NB4 (cell line): Measurements from ENCODE around the gene TASOR2.

Source experiments
- MYC ChIP-seq: IDR thresholded peaks from 2 replicates; pipeline ENCODE4 v1.6.1; 2011; ENCODE audit warnings: low read depth, low read length
- POLR2A ChIP-seq: IDR thresholded peaks from 2 replicates; pipeline ENCODE4 v1.6.1; 2011; ENCODE audit warnings: mild to moderate bottlenecking; ENCODE audit not compliant: insufficient read length; ENCODE audit errors: extremely low read depth
- TF ChIP-seq, protein P1 (sequence below): IDR thresholded peaks from one replicate; pipeline ENCODE4 v1.5.1; 2012; ENCODE audit warnings: low read depth, low read length

DNA sequence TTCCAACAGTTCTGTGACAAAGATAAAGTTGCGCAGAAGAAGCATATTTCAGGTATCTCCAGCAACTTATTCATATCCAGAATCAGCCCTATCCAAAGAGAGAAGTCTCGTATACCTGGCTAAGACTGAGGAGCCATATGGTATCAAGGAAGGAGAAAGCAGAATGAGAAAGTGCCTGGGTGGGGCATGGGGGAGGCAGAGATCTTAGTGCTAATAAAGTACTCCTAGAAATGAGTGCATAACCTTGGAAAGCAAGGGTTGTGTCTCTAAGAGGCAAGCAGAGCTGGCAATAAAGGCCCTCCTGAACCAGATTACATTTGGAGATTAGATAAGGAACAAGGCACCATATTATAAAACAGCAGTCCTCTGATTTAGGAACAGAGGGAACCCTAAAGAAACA is 12.7 kb downstream of the TASOR2 start:
- TF ChIP-seq, protein P1, sequence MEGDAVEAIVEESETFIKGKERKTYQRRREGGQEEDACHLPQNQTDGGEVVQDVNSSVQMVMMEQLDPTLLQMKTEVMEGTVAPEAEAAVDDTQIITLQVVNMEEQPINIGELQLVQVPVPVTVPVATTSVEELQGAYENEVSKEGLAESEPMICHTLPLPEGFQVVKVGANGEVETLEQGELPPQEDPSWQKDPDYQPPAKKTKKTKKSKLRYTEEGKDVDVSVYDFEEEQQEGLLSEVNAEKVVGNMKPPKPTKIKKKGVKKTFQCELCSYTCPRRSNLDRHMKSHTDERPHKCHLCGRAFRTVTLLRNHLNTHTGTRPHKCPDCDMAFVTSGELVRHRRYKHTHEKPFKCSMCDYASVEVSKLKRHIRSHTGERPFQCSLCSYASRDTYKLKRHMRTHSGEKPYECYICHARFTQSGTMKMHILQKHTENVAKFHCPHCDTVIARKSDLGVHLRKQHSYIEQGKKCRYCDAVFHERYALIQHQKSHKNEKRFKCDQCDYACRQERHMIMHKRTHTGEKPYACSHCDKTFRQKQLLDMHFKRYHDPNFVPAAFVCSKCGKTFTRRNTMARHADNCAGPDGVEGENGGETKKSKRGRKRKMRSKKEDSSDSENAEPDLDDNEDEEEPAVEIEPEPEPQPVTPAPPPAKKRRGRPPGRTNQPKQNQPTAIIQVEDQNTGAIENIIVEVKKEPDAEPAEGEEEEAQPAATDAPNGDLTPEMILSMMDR, result no peak
- no peak for TF ChIP-seq POLR2A
- TF ChIP-seq MYC, result no peak
